Activated naive CD4-positive, alpha-beta T cell treated with anti-CD3 and anti-CD28 coated beads, Interleukin-2, amount 50 U/mL, for 24 hours (primary cell): ENCODE results near the gene SLC12A5.

Source experiments
- H3K27ac Mint-ChIP-seq: one replicate; pipeline ENCODE4 v1.8.0; 2021; ENCODE audit warnings: mild to moderate bottlenecking, mixed read lengths
- H3K27me3 Mint-ChIP-seq: one replicate; pipeline ENCODE4 v1.8.0; 2021; ENCODE audit warnings: mixed read lengths
- H3K36me3 Mint-ChIP-seq: one replicate; pipeline ENCODE4 v1.8.0; 2021; ENCODE audit warnings: mixed read lengths
- H3K4me1 Mint-ChIP-seq: one replicate; pipeline ENCODE4 v1.8.0; 2021; ENCODE audit warnings: mixed read lengths
- H3K4me3 Mint-ChIP-seq: one replicate; pipeline ENCODE4 v1.8.0; 2021; ENCODE audit warnings: mild to moderate bottlenecking, mixed read lengths
- H3K9me3 Mint-ChIP-seq: one replicate; pipeline ENCODE4 v1.8.0; 2021; ENCODE audit warnings: mixed read lengths

Gene SLC12A5

GRCh38 chr20:46000262-46000996, 28.6 kb upstream of the SLC12A5 start:
- no peaks in the 10 kb centered on the region for H3K27me3 Mint-ChIP-seq
- H3K9me3 Mint-ChIP-seq: no peaks in the 10 kb centered on the region
- peak overlapping the region; percentile 66 for H3K4me3 Mint-ChIP-seq
- peaks cover 79% of the 10 kb centered on the region for H3K4me1 Mint-ChIP-seq
- H3K36me3 Mint-ChIP-seq: no peaks in the 10 kb centered on the region
- no peak overlapping the region for H3K27ac Mint-ChIP-seq

DNA sequence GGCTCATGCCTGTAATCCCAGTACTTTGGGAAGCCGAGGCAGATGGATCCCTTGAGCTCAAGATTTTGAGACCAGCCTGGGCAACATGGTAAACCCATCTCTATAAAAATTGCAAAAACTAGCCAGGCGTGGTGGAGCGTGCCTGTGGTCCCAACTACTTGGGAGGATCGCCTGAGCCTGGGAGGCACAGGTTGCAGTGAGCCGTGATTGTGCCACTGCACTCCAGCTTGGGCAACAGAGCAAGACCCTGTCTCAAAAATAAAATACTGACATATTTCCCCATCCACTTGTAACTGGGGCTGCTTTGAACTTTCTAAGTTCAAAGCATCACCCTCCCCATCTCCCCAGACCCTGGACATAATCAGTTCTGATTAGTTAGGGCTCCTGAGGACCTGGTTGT, 27.5 kb upstream of the SLC12A5 start:
- H3K4me1 Mint-ChIP-seq: peaks cover 88% of the 10 kb centered on the region
- no peaks in the 10 kb centered on the region for H3K36me3 Mint-ChIP-seq
- no peak overlapping the region for H3K27ac Mint-ChIP-seq
- peaks cover 1% of the 10 kb centered on the region for H3K27me3 Mint-ChIP-seq
- H3K9me3 Mint-ChIP-seq: no peaks in the 10 kb centered on the region
- no peak overlapping the region for H3K4me3 Mint-ChIP-seq

DNA sequence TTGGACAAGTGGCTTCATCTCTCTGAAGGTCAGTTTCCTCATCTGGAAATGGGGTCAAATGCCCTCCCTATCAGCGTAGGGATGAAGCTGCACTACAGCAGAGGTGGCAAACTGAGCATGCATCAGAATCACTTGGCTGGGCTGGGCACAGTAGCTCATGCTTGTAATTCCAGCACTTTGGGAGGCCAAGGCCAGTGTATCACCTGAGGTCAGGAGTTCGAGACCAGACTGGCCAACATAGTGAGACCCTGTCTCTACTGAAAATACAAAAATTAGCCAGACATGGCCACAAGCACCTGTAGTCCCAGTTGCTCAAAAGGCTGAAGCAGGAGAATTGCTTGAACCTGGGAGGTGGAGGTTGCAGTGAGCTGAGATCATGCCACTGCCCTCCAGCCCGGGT, 27.0 kb upstream of the SLC12A5 start:
- Mint-ChIP-seq H3K27me3 (peaks cover 1% of the 10 kb centered on the region), H3K27ac (peak overlapping the region; percentile 62), H3K9me3 (no peaks in the 10 kb centered on the region), H3K36me3 (no peaks in the 10 kb centered on the region), H3K4me3 (no peak overlapping the region), H3K4me1 (peaks cover 88% of the 10 kb centered on the region)

DNA sequence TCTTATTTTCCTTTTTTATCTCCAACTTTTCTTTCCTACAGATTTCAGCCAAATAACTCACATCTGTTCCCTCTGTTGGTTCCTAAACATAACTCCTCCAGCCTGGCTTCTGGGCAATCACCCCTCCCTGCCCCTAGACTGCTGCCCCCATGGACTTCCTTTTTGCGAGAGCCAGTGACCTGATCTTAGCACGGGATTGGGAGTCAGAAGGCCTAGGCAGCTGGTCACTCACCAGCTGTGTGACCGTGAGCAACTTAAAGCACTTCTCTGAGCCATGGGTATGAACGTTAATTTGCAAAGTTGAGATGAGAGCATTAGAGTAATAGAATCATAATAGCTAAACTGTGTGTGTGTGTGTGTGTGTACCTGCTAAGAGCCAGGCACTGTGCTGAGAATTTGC, 24.8 kb upstream of the SLC12A5 start:
- Mint-ChIP-seq H3K9me3 (no peaks in the 10 kb centered on the region), H3K4me1 (peaks cover 84% of the 10 kb centered on the region), H3K27ac (no peak overlapping the region), H3K36me3 (no peaks in the 10 kb centered on the region), H3K27me3 (peaks cover 5% of the 10 kb centered on the region), H3K4me3 (peak overlapping the region; percentile 71)

DNA sequence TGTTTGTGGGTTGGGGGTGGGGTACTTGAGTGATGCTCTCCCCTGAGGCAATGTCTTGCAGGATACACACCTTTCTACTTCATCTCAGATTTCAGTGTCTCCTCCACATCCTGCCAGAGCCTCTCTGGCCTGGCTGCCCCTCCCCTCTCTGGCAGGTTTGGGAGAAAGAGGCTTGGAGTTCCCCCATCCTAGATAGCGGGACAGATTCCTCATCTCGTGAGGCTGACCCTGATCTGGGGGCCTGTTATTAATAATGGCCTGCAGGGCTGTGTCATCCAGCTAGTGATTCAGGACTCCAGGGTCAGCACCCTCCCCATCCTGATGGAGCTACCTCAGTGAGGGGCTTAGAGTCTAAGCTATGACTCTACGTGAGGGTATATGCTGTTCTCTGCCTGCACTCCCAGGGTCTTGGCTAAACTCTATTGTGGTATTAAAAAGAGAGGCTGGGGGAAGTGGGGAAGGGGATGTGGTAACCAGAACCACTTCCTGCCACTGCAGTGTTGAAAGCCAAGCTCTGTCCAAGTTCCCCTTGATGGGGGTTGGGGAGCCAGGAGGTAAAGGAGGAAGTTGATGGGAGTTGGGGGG, 24.0 kb upstream of the SLC12A5 start:
- Mint-ChIP-seq H3K4me1 (peaks cover 82% of the 10 kb centered on the region), H3K9me3 (no peaks in the 10 kb centered on the region), H3K27ac (peak overlapping the region; percentile 68), H3K36me3 (no peaks in the 10 kb centered on the region), H3K27me3 (peaks cover 11% of the 10 kb centered on the region), H3K4me3 (peak overlapping the region; percentile 71)

DNA sequence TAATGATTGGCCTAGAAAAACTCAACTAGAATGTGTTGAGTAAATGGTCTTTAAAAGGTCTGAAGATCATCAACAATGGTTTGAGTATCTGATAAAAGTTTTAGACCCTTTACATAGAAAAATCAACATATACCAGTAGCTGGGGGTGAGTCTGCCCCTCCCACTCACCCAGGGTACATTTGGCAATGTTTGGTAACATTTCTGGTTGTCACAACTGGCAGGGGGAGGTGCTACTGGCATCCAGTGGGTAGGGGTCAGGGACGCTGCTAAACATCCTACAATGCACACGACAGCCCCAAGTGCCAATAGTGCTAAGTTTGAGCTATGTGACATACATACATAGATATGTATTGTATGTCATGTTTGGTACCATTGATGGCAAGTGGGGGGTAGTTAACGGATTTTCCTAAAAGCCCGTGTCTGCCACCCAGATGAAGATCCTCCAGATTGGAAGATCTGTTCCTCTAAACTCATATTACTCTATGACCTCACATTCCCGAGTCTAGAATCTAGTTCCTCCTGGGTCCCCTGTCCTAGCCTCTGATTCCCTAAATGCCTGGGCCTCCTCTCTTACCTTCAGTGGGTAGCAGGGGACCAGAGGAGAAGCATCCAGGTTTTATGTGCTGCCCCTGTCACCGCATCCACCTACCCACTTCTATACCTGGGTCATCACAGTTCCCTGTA, 22.9 kb upstream of the SLC12A5 start:
- Mint-ChIP-seq H3K4me3 (peak overlapping the region; percentile 71), H3K27ac (peak overlapping the region; percentile 26), H3K4me1 (peaks cover 82% of the 10 kb centered on the region), H3K36me3 (no peaks in the 10 kb centered on the region), H3K27me3 (peaks cover 20% of the 10 kb centered on the region), H3K9me3 (no peaks in the 10 kb centered on the region)

- H3K36me3 Mint-ChIP-seq: no peaks in the 10 kb centered on the region
- no peaks in the 10 kb centered on the region for H3K9me3 Mint-ChIP-seq
- no peak overlapping the region for H3K4me3 Mint-ChIP-seq
- H3K27me3 Mint-ChIP-seq: peaks cover 28% of the 10 kb centered on the region
- H3K27ac Mint-ChIP-seq: no peak overlapping the region
- H3K4me1 Mint-ChIP-seq: peaks cover 82% of the 10 kb centered on the region
Measured at GRCh38 chr20:46006964-46007363, 22.1 kb upstream of the SLC12A5 start.

DNA sequence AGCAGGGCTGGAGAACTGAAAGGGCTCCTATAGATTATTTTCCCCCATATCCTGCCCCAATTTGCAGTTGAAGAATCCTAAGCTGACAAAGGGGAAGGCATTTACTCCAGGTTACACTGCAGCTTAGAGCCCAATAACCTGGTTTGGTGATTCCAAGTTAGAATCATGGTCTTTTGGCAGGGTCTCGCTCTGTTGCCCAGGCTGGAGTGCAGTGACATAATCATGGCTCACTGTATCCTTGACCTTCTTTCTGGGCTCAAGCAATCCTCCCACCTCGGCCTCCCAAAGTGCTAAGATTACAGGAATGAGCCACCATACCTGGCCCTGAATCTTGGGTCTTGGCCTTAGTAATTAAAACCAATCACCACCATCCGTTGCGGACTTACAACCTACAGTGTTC, 21.3 kb upstream of the SLC12A5 start:
- H3K36me3 Mint-ChIP-seq: no peaks in the 10 kb centered on the region

GRCh38 chr20:46009816-46010215, 19.2 kb upstream of the SLC12A5 start:
- no peaks in the 10 kb centered on the region for H3K36me3 Mint-ChIP-seq
- H3K9me3 Mint-ChIP-seq: no peaks in the 10 kb centered on the region
- H3K27me3 Mint-ChIP-seq: peaks cover 42% of the 10 kb centered on the region
- peak overlapping the region; percentile 20 for H3K4me3 Mint-ChIP-seq
- H3K4me1 Mint-ChIP-seq: peaks cover 76% of the 10 kb centered on the region
- no peak overlapping the region for H3K27ac Mint-ChIP-seq

More for the DNA sequence above, 21.3 kb upstream of the SLC12A5 start:
- Mint-ChIP-seq H3K4me3 (no peak overlapping the region), H3K4me1 (peaks cover 85% of the 10 kb centered on the region), H3K27ac (no peak overlapping the region), H3K9me3 (no peaks in the 10 kb centered on the region), H3K27me3 (peaks cover 34% of the 10 kb centered on the region)

GRCh38 chr20:46010491-46011391, 18.3 kb upstream of the SLC12A5 start:
- Mint-ChIP-seq H3K27me3 (peaks cover 46% of the 10 kb centered on the region), H3K36me3 (peaks cover under 1% of the 10 kb centered on the region), H3K9me3 (no peaks in the 10 kb centered on the region), H3K27ac (peak overlapping the region; percentile 66), H3K4me3 (peak overlapping the region; percentile 70), H3K4me1 (peaks cover 66% of the 10 kb centered on the region)

DNA sequence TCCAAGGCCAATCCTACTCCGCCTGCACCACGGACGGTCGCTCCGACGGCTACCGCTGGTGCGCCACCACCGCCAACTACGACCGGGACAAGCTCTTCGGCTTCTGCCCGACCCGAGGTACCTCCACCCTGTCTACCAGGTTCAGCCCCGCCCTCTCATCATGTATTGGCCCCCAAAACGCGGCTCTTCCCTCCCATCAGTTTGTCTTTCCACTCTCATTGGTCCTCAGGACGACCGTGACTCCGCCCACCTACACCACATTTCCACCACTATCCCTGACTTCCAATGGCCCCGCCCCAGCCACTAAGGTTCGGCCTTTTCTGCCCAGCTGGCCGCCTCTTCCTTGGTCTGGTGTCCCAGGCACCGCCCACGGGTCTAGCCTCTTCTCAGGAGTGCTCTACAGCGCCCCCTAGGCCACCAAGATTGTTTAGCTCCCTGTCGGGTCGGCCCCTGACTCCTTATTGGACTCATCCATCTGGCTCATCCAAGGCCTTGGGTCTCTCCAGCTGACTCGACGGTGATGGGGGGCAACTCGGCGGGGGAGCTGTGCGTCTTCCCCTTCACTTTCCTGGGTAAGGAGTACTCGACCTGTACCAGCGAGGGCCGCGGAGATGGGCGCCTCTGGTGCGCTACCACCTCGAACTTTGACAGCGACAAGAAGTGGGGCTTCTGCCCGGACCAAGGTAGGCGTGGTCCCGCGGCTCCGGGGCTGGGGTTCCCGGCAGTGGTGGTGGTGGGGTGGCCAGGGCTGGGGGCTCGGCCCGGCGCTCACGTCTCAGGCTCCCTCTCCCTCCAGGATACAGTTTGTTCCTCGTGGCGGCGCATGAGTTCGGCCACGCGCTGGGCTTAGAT, 17.2 kb upstream of the SLC12A5 start:
- Mint-ChIP-seq H3K36me3 (peaks cover 2% of the 10 kb centered on the region), H3K4me3 (peak overlapping the region; percentile 9), H3K9me3 (no peaks in the 10 kb centered on the region), H3K27me3 (peaks cover 48% of the 10 kb centered on the region), H3K27ac (peak overlapping the region; percentile 13), H3K4me1 (peaks cover 57% of the 10 kb centered on the region)

DNA sequence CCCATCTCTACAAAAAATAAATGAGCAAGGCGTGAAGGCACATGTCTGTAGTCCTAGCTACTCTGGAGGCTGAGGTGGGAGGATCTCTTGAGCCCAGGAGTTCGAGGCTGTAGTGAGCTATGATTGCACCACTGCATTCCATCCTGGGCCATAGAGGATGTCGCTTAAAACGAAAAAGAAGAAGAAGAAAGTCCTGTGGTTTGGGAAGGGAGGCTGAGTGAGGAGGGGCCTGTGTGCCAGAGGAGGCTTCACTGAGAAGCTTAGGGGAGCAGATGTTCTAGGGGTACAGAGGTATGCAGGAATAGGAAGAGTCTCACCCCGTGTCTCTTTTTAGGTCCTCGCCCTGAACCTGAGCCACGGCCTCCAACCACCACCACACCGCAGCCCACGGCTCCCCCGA, 16.1 kb upstream of the SLC12A5 start:
- H3K36me3 Mint-ChIP-seq: peaks cover 2% of the 10 kb centered on the region
- H3K4me3 Mint-ChIP-seq: peak overlapping the region; percentile 8
- H3K27ac Mint-ChIP-seq: no peak overlapping the region
- no peaks in the 10 kb centered on the region for H3K9me3 Mint-ChIP-seq
- peaks cover 48% of the 10 kb centered on the region for H3K27me3 Mint-ChIP-seq
- H3K4me1 Mint-ChIP-seq: peaks cover 51% of the 10 kb centered on the region

DNA sequence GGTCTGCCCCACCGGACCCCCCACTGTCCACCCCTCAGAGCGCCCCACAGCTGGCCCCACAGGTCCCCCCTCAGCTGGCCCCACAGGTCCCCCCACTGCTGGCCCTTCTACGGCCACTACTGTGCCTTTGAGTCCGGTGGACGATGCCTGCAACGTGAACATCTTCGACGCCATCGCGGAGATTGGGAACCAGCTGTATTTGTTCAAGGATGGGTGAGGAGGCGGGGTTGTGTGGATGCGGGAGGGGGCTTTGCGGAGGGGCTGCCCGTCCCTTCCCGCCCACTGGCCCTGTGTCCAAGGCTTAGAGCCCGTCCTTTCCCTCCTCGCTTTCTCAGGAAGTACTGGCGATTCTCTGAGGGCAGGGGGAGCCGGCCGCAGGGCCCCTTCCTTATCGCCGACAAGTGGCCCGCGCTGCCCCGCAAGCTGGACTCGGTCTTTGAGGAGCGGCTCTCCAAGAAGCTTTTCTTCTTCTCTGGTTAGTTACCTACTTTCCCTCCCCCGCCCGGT, 15.6 kb upstream of the SLC12A5 start:
- H3K4me3 Mint-ChIP-seq: peak overlapping the region; percentile 8
- H3K27me3 Mint-ChIP-seq: peaks cover 48% of the 10 kb centered on the region
- H3K4me1 Mint-ChIP-seq: peaks cover 46% of the 10 kb centered on the region
- H3K27ac Mint-ChIP-seq: no peak overlapping the region
- peaks cover 2% of the 10 kb centered on the region for H3K36me3 Mint-ChIP-seq
- no peaks in the 10 kb centered on the region for H3K9me3 Mint-ChIP-seq

DNA sequence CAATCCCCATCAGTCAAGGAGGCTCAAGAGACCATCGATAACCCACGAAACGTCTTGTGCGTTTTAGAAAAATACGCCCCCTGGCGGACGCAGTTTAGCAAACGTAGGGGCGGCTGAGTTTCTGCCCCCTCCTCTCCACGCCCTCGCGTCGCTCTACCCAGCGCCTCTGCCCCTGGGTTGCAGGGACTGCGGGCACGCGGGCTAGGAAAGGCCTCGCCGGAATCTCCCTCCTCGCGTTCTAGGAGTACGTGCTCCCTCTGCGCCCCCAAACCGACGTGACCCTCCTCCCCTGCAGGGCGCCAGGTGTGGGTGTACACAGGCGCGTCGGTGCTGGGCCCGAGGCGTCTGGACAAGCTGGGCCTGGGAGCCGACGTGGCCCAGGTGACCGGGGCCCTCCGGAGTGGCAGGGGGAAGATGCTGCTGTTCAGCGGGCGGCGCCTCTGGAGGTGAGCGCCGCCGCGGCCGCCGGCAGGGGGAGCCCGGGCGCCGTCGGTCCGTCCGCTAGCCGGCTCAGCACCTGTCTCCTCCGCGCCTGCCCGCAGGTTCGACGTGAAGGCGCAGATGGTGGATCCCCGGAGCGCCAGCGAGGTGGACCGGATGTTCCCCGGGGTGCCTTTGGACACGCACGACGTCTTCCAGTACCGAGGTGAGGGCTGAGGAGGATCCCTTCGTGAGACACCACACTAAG, 15.0 kb upstream of the SLC12A5 start:
- Mint-ChIP-seq H3K4me1 (peaks cover 41% of the 10 kb centered on the region), H3K4me3 (peak overlapping the region; percentile 67), H3K36me3 (peaks cover 2% of the 10 kb centered on the region), H3K27ac (no peak overlapping the region), H3K9me3 (no peaks in the 10 kb centered on the region), H3K27me3 (peaks cover 46% of the 10 kb centered on the region)
